ENCODE data around the gene MRTFA.

The MRTFA gene

DNA sequence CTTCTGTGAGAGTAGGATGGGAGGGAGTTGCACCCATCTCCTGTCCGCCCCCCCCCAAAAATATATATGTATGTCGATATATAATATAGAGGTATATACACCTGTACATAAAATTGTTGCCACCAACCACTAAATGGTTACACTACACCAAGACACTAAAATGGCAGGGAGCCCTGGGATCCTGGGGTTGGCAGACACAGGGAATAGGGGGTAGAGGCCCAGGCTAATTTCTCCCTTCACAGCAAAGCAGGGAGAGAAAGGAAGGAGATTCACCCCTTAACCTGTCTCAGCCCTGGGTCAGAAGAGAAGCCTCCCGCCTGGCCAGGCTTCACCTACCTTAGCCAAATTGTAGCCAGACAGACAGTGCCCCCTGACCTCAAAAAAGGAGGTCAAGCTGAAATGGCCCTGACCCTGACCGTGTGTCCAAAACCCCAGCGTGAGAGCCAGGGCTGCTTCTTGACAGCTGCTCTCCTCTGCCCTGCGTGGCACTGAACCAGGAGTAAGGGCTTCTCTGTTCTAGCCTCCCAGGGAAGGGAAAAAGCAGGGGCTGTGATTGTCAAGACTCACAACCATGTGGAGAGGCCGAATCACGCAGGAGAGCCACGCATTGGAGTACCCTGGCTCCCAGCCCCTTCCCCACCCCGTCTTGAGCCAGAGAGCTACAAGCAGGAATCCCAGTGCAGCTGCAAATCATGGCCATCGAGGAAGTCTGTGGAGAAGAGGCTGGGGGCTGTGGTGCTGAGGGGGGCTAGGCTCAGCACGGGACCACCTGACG lies 225.6 kb downstream of the MRTFA start:
- in situ Hi-C loops (cut with MboI; ENCODE audit: low sequenced_read_pairs), result no loop called here
- no peaks in the 10 kb centered on the region for H3K4me1 ChIP-seq
- H3K27me3 ChIP-seq (ENCODE audit: low read depth), result no peaks in the 10 kb centered on the region
- H3K4me3 ChIP-seq, result no peak overlapping the region
- peaks cover 56% of the 10 kb centered on the region for H3K36me3 ChIP-seq (replicated peaks)
- H3K9me3 ChIP-seq, result no peaks in the 10 kb centered on the region
- DNase-seq (ENCODE audit: low spot score in 2 of 2), result no peak

DNA sequence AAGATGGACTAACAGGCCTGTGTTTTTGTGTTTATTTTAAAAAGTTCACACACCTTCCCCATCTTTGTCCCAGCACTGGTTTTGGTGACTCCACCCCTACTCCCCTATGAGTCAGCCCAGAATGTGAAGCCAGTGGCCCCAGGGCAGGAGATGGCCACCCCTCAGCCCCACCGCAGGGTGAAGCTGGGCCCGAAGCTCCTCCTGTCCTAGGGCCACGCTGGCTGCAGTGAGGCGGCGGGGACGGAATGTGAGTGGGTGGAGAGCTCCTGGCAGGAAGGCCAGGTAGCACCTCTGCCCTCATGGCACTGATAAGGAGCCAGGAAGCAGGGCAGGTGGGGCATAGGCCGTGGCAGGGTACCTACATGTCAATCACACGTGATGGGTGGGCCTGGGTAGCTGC lies 226.2 kb downstream of the MRTFA start:
- Histone ChIP-seq H3K4me1 (no peaks in the 10 kb centered on the region), H3K36me3 (replicated peaks) (peaks cover 63% of the 10 kb centered on the region), H3K9me3 (no peaks in the 10 kb centered on the region), H3K4me3 (no peak overlapping the region), H3K27me3 (ENCODE audit: low read depth) (no peaks in the 10 kb centered on the region)
- no peak for DNase-seq (ENCODE audit: low spot score in 2 of 2)
- in situ Hi-C loops (cut with MboI; ENCODE audit: low sequenced_read_pairs), result no loop called here

DNA sequence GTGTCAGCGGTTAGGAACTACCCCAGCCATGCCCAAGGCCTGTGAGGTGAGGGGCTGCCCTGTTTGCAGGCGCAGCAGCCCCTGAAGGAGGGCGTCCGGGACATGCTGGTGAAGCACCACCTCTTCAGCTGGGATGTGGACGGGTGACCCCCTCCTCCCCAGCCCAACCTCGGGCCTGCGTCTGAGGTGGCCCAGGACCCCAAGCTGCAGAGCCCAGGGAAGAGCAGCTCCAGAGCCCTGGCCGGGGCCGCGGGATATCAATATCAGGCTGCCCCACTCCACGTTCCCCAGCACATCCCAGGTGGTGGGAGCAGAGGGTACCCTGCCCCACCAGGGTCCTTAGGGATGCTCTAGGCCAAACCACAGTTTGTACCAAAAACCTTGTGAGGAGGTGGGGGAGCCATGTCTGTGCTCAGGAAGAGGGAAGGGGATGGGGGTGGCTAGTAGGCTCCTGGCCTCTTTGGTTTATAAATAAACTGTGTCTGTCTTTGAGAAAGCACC lies 226.9 kb downstream of the MRTFA start:
- H3K9me3 ChIP-seq, result no peaks in the 10 kb centered on the region
- in situ Hi-C loops (cut with MboI; ENCODE audit: low sequenced_read_pairs), result no loop called here
- peaks cover 66% of the 10 kb centered on the region for H3K36me3 ChIP-seq (replicated peaks)
- DNase-seq (ENCODE audit: low spot score in 2 of 2), result no peak
- H3K4me3 ChIP-seq, result no peak overlapping the region
- H3K27me3 ChIP-seq (ENCODE audit: low read depth), result no peaks in the 10 kb centered on the region
- no peaks in the 10 kb centered on the region for H3K4me1 ChIP-seq

DNA sequence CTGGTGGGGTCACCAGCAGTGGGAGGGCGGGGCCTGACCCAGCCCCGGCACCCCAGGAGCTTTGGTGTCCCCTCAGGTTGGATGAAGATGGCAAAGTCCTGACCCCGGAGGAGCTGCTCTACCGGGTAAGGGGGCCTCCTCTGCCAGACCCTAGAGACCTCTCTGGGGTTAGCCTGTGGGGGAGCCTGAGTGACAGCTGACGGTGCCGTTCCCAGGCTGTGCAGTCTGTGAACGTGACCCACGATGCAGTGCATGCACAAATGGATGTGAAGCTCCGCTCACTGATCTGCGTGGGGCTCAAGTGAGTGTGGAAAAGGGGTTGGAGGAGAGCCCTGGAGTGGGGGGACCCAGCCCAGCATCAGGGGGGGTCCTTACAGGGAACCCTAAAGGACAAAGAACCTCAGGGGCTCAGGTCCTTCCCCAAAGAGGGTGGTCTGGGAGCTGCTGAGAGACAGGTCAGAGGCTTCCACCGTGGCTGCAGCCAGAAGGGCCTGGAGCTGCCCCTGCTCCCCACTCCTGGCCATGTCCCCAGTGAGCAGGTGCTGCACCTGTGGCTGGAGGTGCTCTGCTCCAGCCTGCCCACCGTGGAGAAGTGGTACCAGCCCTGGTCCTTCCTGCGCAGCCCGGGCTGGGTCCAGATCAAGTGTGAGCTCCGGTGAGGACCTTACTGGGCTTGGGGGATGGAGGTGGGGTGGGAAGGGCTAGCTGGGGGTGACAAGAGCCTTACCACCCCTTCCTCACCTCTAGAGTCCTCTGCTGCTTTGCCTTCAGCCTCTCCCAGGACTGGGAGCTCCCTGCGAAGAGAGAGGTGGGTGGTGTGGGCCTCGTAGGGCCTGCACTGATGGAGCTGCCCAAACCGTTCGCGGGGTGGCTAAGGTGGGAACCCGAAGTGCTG lies 227.6 kb downstream of the MRTFA start:
- no peak for DNase-seq (ENCODE audit: low spot score in 2 of 2)
- no peaks in the 10 kb centered on the region for H3K9me3 ChIP-seq
- H3K4me3 ChIP-seq, result no peak overlapping the region
- in situ Hi-C loops (cut with MboI; ENCODE audit: low sequenced_read_pairs), result no loop called here
- peaks cover 70% of the 10 kb centered on the region for H3K36me3 ChIP-seq (replicated peaks)
- H3K4me1 ChIP-seq, result no peaks in the 10 kb centered on the region
- H3K27me3 ChIP-seq (ENCODE audit: low read depth), result no peaks in the 10 kb centered on the region

GRCh38 chr22:40407831-40408717 lies 228.4 kb downstream of the MRTFA start:
- no peaks in the 10 kb centered on the region for H3K9me3 ChIP-seq
- H3K4me3 ChIP-seq, result no peak overlapping the region
- H3K36me3 ChIP-seq (replicated peaks), result peaks cover 71% of the 10 kb centered on the region
- DNase-seq (ENCODE audit: low spot score in 2 of 2), result no peak
- in situ Hi-C loops (cut with MboI; ENCODE audit: low sequenced_read_pairs), result no loop called here
- no peaks in the 10 kb centered on the region for H3K27me3 ChIP-seq (ENCODE audit: low read depth)
- H3K4me1 ChIP-seq, result no peaks in the 10 kb centered on the region

- DNase-seq (ENCODE audit: low spot score in 2 of 2), result no peak
- in situ Hi-C loops (cut with MboI; ENCODE audit: low sequenced_read_pairs), result no loop called here
- no peaks in the 10 kb centered on the region for H3K9me3 ChIP-seq
- no peaks in the 10 kb centered on the region for H3K4me1 ChIP-seq
- no peaks in the 10 kb centered on the region for H3K27me3 ChIP-seq (ENCODE audit: low read depth)
- peaks cover 78% of the 10 kb centered on the region for H3K36me3 ChIP-seq (replicated peaks)
- H3K4me3 ChIP-seq, result no peak overlapping the region
Observed at GRCh38 chr22:40407021-40407761, 229.3 kb downstream of the MRTFA start.

GRCh38 chr22:40406063-40406890 lies 230.2 kb downstream of the MRTFA start:
- Histone ChIP-seq H3K4me3 (no peak overlapping the region), H3K9me3 (no peaks in the 10 kb centered on the region), H3K36me3 (replicated peaks) (peaks cover 82% of the 10 kb centered on the region), H3K27me3 (ENCODE audit: low read depth) (no peaks in the 10 kb centered on the region), H3K4me1 (no peaks in the 10 kb centered on the region)
- in situ Hi-C loops (cut with MboI; ENCODE audit: low sequenced_read_pairs), result no loop called here
- no peak for DNase-seq (ENCODE audit: low spot score in 2 of 2)

GRCh38 chr22:40405178-40406062 lies 231.1 kb downstream of the MRTFA start:
- Histone ChIP-seq H3K9me3 (no peaks in the 10 kb centered on the region), H3K4me3 (no peak overlapping the region), H3K4me1 (no peaks in the 10 kb centered on the region), H3K27me3 (ENCODE audit: low read depth) (no peaks in the 10 kb centered on the region), H3K36me3 (replicated peaks) (peaks cover 79% of the 10 kb centered on the region)
- DNase-seq (ENCODE audit: low spot score in 2 of 2), result no peak
- in situ Hi-C loops (cut with MboI; ENCODE audit: low sequenced_read_pairs), result no loop called here

- H3K36me3 ChIP-seq (replicated peaks), result peaks cover 70% of the 10 kb centered on the region
- no peak for DNase-seq (ENCODE audit: low spot score in 2 of 2)
- H3K4me3 ChIP-seq, result no peak overlapping the region
- in situ Hi-C loops (cut with MboI; ENCODE audit: low sequenced_read_pairs), result no loop called here
- no peaks in the 10 kb centered on the region for H3K27me3 ChIP-seq (ENCODE audit: low read depth)
- no peaks in the 10 kb centered on the region for H3K4me1 ChIP-seq
- no peaks in the 10 kb centered on the region for H3K9me3 ChIP-seq
Observed at GRCh38 chr22:40404251-40405177, 232.0 kb downstream of the MRTFA start.

GRCh38 chr22:40403651-40404050 lies 232.9 kb downstream of the MRTFA start:
- H3K27me3 ChIP-seq (ENCODE audit: low read depth), result no peaks in the 10 kb centered on the region
- peaks cover 64% of the 10 kb centered on the region for H3K36me3 ChIP-seq (replicated peaks)
- H3K9me3 ChIP-seq, result no peaks in the 10 kb centered on the region
- H3K4me3 ChIP-seq, result no peak overlapping the region
- no peak for DNase-seq (ENCODE audit: low spot score in 2 of 2)
- in situ Hi-C loops (cut with MboI; ENCODE audit: low sequenced_read_pairs), result no loop called here
- no peaks in the 10 kb centered on the region for H3K4me1 ChIP-seq

DNA sequence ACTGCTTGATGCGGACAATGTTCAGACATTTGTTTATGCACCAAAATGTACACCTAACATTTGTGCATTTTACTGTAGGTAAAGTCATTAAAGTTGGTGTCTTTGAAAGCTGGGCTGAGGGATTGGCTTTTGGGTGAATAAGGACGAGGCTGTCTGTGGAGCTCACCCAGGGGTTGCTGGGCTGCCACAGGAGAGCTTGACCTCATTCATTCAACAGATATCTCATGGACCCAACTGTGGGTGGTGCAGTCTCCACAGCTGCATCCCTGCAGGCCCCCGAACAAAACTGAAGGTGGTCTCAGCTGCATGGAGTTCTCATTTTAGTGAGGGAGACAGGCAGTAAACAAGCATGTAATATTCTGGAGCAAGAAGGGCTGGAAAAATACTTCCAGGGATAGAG lies 233.4 kb downstream of the MRTFA start:
- peaks cover 59% of the 10 kb centered on the region for H3K36me3 ChIP-seq (replicated peaks)
- DNase-seq (ENCODE audit: low spot score in 2 of 2), result no peak

More for the DNA sequence above, 233.4 kb downstream of the MRTFA start:
- H3K4me1 ChIP-seq, result no peaks in the 10 kb centered on the region
- no peaks in the 10 kb centered on the region for H3K9me3 ChIP-seq
- in situ Hi-C loops (cut with MboI; ENCODE audit: low sequenced_read_pairs), result no loop called here
- H3K27me3 ChIP-seq (ENCODE audit: low read depth), result no peaks in the 10 kb centered on the region
- no peak overlapping the region for H3K4me3 ChIP-seq

Measured in HAP-1 (cell line).